Loucy (cell line): Measurements from ENCODE around the gene IGF2BP2.

Experiments used
- CTCF ChIP-seq: fragments of 200-600 bp; sonication (generic); conservative IDR thresholded peaks from 2 replicates; pipeline ENCODE4 v1.5.1; 2014; ENCODE audit warnings: mild to moderate bottlenecking, antibody characterized with exemption, low read length
- EZH2phosphoT487 ChIP-seq: fragments of 200-600 bp; IDR thresholded peaks from 2 replicates; pipeline ENCODE4 v1.6.1; 2018; ENCODE audit warnings: antibody characterized with exemption, mild to moderate bottlenecking, moderate library complexity, borderline replicate concordance

- TF ChIP-seq CTCF = peak; percentile 80
- TF ChIP-seq EZH2phosphoT487 = no peak
Measured at GRCh38 chr3:185733980-185734724, 90.7 kb downstream of the IGF2BP2 start.
